HG03520 (cell line): Measurements from ENCODE around the gene PTGDR2.

Source experiments
- ATAC-seq: cut with Tn5 transposase; IDR thresholded peaks from one replicate; pipeline ENCODE4 v1.9.1; 2021; ENCODE audit warnings: mild to moderate bottlenecking, moderate library complexity; ENCODE audit not compliant: unreplicated experiment

Gene PTGDR2

GRCh38 chr11:60874421-60875365 is 18.9 kb upstream of the PTGDR2 start:
- ATAC-seq, result no peak

GRCh38 chr11:60873533-60873932 is 17.8 kb upstream of the PTGDR2 start:
- ATAC-seq, result no peak

GRCh38 chr11:60872961-60873524 is 17.3 kb upstream of the PTGDR2 start:
- no peak for ATAC-seq

- ATAC-seq, result no peak
Observed at GRCh38 chr11:60872124-60872960, 16.6 kb upstream of the PTGDR2 start.

- no peak for ATAC-seq
Observed at GRCh38 chr11:60871378-60872061, 15.8 kb upstream of the PTGDR2 start.

GRCh38 chr11:60870733-60871377 is 15.1 kb upstream of the PTGDR2 start:
- no peak for ATAC-seq

GRCh38 chr11:60870276-60870675 is 14.5 kb upstream of the PTGDR2 start:
- no peak for ATAC-seq

- ATAC-seq, result no peak
Observed at GRCh38 chr11:60869451-60869825, 13.7 kb upstream of the PTGDR2 start.

GRCh38 chr11:60868682-60869450 is 13.1 kb upstream of the PTGDR2 start:
- ATAC-seq, result no peak

GRCh38 chr11:60867871-60868681 is 12.3 kb upstream of the PTGDR2 start:
- ATAC-seq, result no peak

GRCh38 chr11:60866911-60867870 is 11.4 kb upstream of the PTGDR2 start, which contains the start of gene ZP1:
TSS of gene ZP1 (plus strand) at chr11:60867542. CDS start at chr11:60867562, 20 bp downstream.
- ATAC-seq, result no peak

GRCh38 chr11:60864856-60865513 is 9.2 kb upstream of the PTGDR2 start:
- no peak for ATAC-seq

- no peak for ATAC-seq
Observed at GRCh38 chr11:60863550-60864521, 8.1 kb upstream of the PTGDR2 start.

- no peak for ATAC-seq
Observed at GRCh38 chr11:60862171-60862570, 6.4 kb upstream of the PTGDR2 start.

- ATAC-seq, result no peak
Observed at GRCh38 chr11:60860943-60861342, 5.2 kb upstream of the PTGDR2 start.
